GM19455 (cell line): ENCODE measurements around the gene RFXANK.
"Not testable (repeated sequence)": the region's sequence is repeated elsewhere in the genome, so short reads cannot be mapped to it uniquely, and the experiment has no call there.

Experiments used
- ATAC-seq: cut with Tn5 transposase; IDR thresholded peaks from one replicate; pipeline ENCODE4 v1.9.1; 2021; ENCODE audit not compliant: unreplicated experiment

RFXANK gene

DNA sequence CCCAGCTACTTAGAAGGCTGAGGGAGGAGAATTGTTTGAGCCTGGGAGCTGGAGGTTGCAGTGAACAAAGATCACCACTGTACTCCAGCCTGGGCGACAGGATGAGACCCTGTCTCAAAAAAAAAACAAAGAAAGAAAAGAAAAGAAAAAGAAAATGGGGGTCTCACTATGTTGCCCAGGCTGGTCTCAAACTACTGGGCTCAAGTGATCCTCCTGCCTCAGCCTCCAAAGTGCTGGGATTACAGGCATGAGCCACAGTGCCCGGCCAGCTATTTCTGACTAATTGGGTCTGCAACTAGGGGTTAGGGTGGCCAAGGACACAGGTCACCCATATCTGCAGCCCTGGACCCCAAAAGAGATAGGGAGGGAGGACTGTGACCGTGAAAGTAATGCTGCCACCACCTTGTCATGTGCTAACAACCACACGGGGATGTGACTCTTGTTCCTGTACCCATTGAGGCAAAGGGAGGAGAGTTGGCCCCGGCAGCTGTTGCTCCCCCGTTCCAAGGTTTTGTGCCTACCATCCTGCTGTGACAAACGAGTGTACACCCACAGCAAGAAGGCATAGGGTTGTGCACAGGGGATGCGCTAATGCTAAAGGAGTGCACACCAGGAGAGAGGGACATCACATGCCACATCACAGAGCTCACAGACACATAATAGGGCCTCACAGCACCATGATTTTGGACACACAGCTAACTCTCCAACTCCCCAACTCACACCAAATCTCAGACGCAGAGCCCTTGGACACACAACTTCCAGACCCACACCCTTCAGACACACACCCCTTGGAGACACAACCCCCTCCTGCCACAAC is 22.6 kb upstream of the RFXANK start:
- ATAC-seq = no peak

GRCh38 chr19:19170053-19170872 is 21.8 kb upstream of the RFXANK start, which contains the start of gene MEF2B:
TSS of gene MEF2B (minus strand) at chr19:19170263. CDS start at chr19:19150735, 19,528 bp downstream.
- ATAC-seq = peak; percentile 73

- no peak for ATAC-seq
These were observed 21.0 kb upstream of the RFXANK start for GRCh38 chr19:19170873-19171672.

GRCh38 chr19:19171821-19172532 is 20.1 kb upstream of the RFXANK start:
- ATAC-seq = no peak

DNA sequence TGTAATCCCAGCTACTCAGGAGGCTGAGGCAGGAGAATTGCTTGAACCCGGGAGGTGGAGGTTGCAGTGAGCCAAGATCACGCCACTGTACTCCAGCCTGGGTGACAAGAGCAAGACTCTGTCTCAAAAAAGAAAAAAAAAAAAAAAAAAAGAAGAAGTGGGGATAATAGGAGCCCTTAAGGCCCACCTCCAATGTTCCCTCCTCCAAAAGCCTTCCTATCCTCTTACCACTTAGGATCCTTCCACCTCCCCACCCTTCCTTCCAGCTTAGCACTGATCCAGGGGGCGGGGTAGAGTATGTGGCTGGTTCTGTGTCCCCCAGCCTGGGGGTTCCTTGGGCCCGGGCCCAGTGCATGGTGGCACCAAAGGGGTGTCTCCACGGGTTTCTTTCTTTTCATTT is 18.8 kb upstream of the RFXANK start:
- ATAC-seq = not testable (repeated sequence)

- no peak for ATAC-seq
These were observed 15.1 kb upstream of the RFXANK start for GRCh38 chr19:19176950-19177349.

- ATAC-seq = no peak
These were observed 12.3 kb upstream of the RFXANK start for GRCh38 chr19:19179548-19180441.

DNA sequence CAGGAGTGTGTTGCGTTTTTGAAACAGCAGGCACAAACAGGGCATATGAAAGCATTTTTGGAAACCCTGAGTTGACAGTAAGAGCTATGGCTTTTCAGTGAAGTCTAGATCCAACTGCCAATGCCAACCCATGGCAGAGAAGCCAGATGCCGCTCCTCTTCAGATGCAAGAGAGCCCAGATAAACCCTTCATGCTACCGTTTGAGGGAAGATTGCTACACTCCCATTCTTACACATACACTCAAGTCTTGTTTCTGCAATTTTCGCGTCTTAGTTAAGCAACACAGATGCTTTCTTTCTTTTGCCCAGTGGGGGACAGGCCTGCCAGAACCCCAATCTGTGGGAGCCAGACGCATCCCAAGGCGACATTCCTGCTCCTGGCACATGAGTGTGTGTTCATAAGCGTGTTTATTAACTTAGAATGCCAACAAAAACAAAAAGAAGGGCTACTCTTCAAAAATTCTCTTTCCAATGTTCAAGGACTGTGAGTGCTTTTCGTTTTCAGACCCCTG is 10.5 kb upstream of the RFXANK start:
- no peak for ATAC-seq

DNA sequence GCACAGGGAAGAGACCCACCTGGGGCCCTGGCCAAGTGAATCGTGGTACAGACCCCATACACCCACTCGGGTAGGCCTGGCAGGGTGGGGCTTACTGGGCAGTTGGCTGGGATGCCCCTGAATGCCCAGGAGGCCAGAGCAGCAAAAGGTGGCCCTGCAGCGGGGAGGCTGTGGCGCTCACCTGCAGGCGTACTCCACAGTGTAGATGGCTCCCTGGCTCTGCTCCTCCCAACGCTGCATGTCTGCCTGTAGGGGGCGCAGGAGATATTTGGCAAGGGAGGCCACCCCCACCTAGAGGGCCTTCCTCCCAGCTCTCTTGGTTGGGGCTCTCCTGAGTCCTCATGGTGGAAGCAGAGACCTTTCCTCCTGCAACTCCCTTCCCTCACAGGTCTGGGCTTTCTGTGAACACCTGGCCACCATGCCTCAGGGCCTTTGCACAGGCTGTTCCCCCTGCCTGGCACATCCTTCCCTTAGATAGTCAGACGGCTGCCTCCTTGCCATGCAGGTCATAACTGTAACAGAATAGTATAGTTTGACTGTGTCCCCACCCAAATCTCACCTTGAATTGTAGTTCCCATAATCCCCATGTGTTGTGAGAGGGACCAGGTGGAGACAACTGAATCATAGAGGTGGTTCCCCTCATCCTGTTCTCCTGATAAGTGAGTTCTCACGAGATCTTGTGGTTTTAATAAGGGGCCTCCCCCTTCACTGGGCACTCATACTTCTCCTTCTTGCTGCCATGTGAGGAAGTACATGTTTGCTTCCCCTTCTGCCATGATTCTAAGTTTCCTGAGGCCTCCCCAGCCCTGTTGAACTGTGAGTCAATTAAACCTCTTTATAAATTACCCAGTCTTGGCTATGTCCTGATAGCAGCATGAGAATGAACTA is 6.0 kb upstream of the RFXANK start:
- ATAC-seq = no peak

DNA sequence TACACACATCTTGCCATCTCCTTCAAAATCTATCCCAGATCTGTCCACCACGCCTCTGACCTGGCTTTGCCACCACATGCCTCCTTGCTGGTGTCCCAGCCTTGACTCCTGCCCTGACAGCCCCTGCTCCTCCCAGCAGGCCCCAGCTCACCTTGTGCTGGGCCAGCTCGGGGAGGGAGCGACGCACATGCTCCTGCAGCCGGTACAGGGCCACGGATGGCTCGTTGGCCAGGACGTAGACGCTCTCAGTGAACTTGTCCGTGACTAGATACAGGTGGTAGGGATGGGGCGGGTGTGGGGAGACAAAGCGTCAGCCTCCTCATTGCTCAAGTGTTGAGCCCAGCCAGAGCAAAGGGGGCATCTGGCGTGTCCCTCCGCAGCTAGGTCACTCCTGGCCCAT is 5.3 kb upstream of the RFXANK start:
- no peak for ATAC-seq

GRCh38 chr19:19191768-19192077 is 335 bp upstream of the RFXANK start:
- no peak for ATAC-seq

GRCh38 chr19:19192910-19193423 is 909 bp downstream of the RFXANK start:
- no peak for ATAC-seq

DNA sequence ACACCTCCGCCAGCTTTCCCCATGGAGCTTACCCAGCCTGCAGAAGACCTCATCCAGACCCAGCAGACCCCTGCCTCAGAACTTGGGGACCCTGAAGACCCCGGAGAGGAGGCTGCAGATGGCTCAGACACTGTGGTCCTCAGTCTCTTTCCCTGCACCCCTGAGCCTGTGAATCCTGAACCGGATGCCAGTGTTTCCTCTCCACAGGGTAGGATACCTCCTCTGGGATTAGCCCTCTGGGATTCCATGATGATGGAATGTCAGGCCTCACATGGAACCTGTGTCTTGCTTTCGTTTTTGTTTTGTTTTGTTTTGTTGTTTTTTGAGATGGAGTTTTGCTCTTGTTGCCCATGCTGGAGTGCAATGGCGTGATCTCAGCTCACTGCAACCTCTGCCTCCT is 1.9 kb downstream of the RFXANK start:
- no peak for ATAC-seq

DNA sequence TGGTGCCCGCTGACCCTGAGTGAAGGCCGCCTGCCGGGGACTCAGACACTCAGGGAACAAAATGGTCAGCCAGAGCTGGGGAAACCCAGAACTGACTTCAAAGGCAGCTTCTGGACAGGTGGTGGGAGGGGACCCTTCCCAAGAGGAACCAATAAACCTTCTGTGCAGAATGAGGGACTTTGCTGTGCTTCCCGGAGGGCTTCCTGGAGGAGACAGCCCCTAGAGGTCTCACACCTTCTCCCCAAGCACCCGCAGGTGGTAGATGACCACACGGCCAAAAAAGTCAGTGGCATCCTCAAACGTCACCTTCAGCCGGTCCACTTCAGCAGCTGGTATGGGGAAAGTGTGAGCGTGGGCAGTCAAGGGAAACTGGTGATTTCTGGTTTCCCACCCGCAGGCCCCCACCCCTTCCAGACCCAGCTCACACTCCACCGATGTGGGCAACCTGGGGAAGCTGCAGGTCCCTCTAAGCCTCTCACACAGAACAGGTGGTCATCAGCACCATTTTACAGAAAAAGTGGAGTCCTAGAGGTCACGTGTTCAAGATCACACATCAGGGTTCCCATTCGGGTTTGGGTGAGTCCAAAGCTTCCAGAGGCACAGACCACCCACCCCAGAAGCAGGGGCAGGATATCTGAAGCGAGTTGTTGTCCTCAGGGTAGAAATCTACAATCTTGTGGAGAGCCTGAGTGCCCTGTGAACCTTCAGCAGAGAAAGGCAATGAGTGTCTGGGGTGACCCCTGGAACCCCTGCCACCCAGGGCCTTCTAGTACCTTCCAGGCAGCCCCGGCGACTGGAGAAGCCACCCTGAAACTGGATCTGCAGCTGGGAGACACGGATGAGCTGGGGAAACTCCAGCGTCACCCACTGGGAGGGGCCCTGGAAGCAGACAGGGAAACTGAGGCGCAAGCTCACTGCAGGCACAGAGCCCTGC is 9.9 kb downstream of the RFXANK start:
- no peak for ATAC-seq

DNA sequence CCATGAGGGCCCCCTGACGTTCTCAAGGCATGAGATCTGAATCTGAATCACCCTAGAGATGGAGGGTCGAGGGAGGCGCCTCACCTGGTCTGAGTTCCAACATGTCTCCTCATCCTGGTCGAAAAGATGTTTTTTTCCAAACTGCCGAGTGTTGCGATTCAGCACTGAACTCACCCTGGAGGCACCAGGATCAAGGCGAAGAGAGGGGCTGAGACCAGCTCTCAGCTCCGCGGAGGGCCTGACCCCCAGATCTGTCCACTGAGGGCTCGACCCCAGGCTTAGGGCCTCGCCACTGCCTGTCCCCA is 10.6 kb downstream of the RFXANK start:
- peak; percentile 11 for ATAC-seq

DNA sequence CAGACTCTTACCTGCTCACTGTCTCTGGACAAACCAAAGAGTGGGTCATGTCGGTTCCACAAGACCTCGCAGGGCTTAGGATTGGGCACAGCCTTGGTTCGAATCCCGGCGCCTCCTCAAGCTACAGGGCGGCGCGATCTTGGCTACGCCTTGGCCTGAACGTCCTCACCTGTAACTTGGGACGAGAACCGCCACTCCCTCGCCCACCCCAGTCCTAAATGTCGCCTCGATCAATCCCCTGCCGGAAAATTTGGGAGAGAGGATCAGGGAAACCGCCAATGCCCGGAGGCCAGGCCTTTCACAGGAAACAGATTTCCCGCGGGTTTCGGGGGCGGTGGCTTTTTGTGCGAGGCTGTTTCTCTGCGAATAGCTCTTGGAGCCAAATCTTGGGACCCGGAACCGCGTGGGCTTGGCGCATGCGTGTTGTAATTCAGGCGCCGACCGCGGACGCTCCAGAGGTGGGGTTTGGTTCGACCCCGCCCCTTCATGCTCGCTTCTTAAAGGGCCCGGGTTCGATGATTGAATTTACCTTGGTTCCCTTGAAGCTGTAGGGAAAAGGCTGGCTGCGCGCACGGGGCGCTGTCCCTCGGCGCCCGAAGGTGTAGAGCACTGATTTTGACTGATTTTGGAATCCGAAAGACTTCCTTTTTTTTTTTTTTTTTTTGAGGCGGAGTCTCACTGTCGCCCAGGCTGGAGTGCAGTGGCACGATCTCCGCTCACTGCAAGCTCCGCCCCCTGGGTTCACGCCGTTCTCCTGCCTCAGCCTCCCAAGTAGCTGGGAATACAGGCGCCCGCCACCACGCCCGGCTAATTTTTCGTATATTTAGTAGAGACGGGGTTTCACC is 11.2 kb downstream of the RFXANK start, which contains the start of gene NR2C2AP:
TSS of gene NR2C2AP (minus strand) at position 403 of the 845 bp plus-strand sequence. CDS start at position 49, 354 bp downstream.
- ATAC-seq = peak; percentile 53
